ENCODE measurements around the gene PLEKHD1. TPM values are rescaled to one million over a fixed set of nuclear protein-coding genes. Genes with fewer than 3 reads are reported as not detected.

Gene PLEKHD1
- total RNA-seq, 1 donor from 2014 or later, result not detected

GRCh38 chr14:69538766-69539165 lies 54.2 kb downstream of the PLEKHD1 start:
- DNase-seq (ENCODE audit: low spot score) (no peak), ATAC-seq (no peak)
- intact Hi-C loops (cut with DNase I), result no loop called here

GRCh38 chr14:69539631-69540410 lies 55.3 kb downstream of the PLEKHD1 start:
- ATAC-seq (peak; percentile 71), DNase-seq (ENCODE audit: low spot score) (no peak)
- intact Hi-C loops (cut with DNase I), result no loop called here

GRCh38 chr14:69540654-69541335 lies 56.3 kb downstream of the PLEKHD1 start:
- ATAC-seq (no peak), DNase-seq (ENCODE audit: low spot score) (no peak)
- intact Hi-C loops (cut with DNase I), result no loop called here

GRCh38 chr14:69542311-69542710 lies 57.8 kb downstream of the PLEKHD1 start:
- intact Hi-C loops (cut with DNase I), result no loop called here
- no peak for DNase-seq (ENCODE audit: low spot score)
- ATAC-seq, result no peak

GRCh38 chr14:69543341-69544115 lies 59.0 kb downstream of the PLEKHD1 start:
- ATAC-seq (no peak), DNase-seq (ENCODE audit: low spot score) (no peak)
- intact Hi-C loops (cut with DNase I), result no loop called here

GRCh38 chr14:69547701-69548348 lies 63.3 kb downstream of the PLEKHD1 start:
- peak; percentile 46 for ATAC-seq
- intact Hi-C loops (cut with DNase I), result no loop called here
- no peak for DNase-seq (ENCODE audit: low spot score)

- intact Hi-C loops (cut with DNase I), result no loop called here
- ATAC-seq (no peak), DNase-seq (ENCODE audit: low spot score) (no peak)
Observed at GRCh38 chr14:69548566-69548965, 64.0 kb downstream of the PLEKHD1 start.

- no peak for ATAC-seq
- intact Hi-C loops (cut with DNase I), result no loop called here
Observed at GRCh38 chr14:69551511-69551910, 67.0 kb downstream of the PLEKHD1 start.

GRCh38 chr14:69553252-69553651 lies 68.7 kb downstream of the PLEKHD1 start:
- ATAC-seq, result no peak
- DNase-seq (ENCODE audit: low spot score), result no peak
- intact Hi-C loops (cut with DNase I), result no loop called here

More at GRCh38 chr14:69551511-69551910, 67.0 kb downstream of the PLEKHD1 start:
- DNase-seq (ENCODE audit: low spot score), result no peak

GRCh38 chr14:69554500-69554899 lies 70.0 kb downstream of the PLEKHD1 start:
- intact Hi-C loops (cut with DNase I), result no loop called here
- ATAC-seq (no peak), DNase-seq (ENCODE audit: low spot score) (no peak)

GRCh38 chr14:69558774-69559173 lies 74.2 kb downstream of the PLEKHD1 start:
- DNase-seq (ENCODE audit: low spot score) (no peak), ATAC-seq (no peak)
- intact Hi-C loops (cut with DNase I), result no loop called here

- ATAC-seq (no peak), DNase-seq (ENCODE audit: low spot score) (no peak)
- intact Hi-C loops (cut with DNase I), result no loop called here
Observed at GRCh38 chr14:69559581-69560011, 75.1 kb downstream of the PLEKHD1 start.

- no peak for ATAC-seq
- intact Hi-C loops (cut with DNase I), result no loop called here
Observed at GRCh38 chr14:69560826-69561225, 76.3 kb downstream of the PLEKHD1 start.

GRCh38 chr14:69561893-69562292 lies 77.4 kb downstream of the PLEKHD1 start:
- intact Hi-C loops (cut with DNase I), result no loop called here
- ATAC-seq (no peak), DNase-seq (ENCODE audit: low spot score) (no peak)

More at GRCh38 chr14:69560826-69561225, 76.3 kb downstream of the PLEKHD1 start:
- DNase-seq (ENCODE audit: low spot score), result no peak

- intact Hi-C loops (cut with DNase I), result no loop called here
- DNase-seq (ENCODE audit: low spot score), result no peak
- no peak for ATAC-seq
Observed at GRCh38 chr14:69567563-69567962, 83.0 kb downstream of the PLEKHD1 start.

GRCh38 chr14:69569859-69570258 lies 85.3 kb downstream of the PLEKHD1 start:
- no peak for ATAC-seq
- DNase-seq (ENCODE audit: low spot score), result no peak
- intact Hi-C loops (cut with DNase I), result no loop called here

GRCh38 chr14:69570836-69571330 lies 86.4 kb downstream of the PLEKHD1 start:
- DNase-seq (ENCODE audit: low spot score) (no peak), ATAC-seq (no peak)
- intact Hi-C loops (cut with DNase I), result no loop called here

GRCh38 chr14:69571449-69572029 lies 87.0 kb downstream of the PLEKHD1 start:
- ATAC-seq (no peak), DNase-seq (ENCODE audit: low spot score) (no peak)
- intact Hi-C loops (cut with DNase I), result no loop called here

Measured in sciatic nerve (tissue), 2 donors.